Thoracic aorta (tissue), 2 donors: ENCODE data around the gene ARHGAP32. TPM values are rescaled to one million over a fixed set of nuclear protein-coding genes. Genes with fewer than 3 reads are reported as not detected.
"Not testable (repeated sequence)": the region's sequence is repeated elsewhere in the genome, so short reads cannot be mapped to it uniquely, and the experiment has no call there.

ENCODE experiments used
- ATAC-seq: fragments of 150-250 bp; one replicate; pipeline ENCODE4 v1.8.0; 2017; ENCODE audit warnings: low read depth; ENCODE audit not compliant: insufficient number of reproducible peaks, low FRiP score
- DNase-seq: peaks from one replicate; pipeline ENCODE4 v3.0.0-alpha.2; 2020; ENCODE audit warnings: low spot score
- H3K27ac ChIP-seq, 2 donors: fragments of 200-600 bp; sonication (generic); 1 replicate in 1 of 2; 2 replicates in 1 of 2; pipeline ENCODE4 v1.5.1; 2016; ENCODE audit warnings: mild to moderate bottlenecking in 2 of 2, moderate library complexity in 2 of 2
- H3K27me3 ChIP-seq: fragments of 200-600 bp; sonication (generic); replicated peaks from 2 replicates; pipeline ENCODE4 v1.6.0; 2016; ENCODE audit warnings: mild to moderate bottlenecking; ENCODE audit not compliant: insufficient read depth
- H3K36me3 ChIP-seq: fragments of 200-600 bp; sonication (generic); one replicate; pipeline ENCODE4 v1.5.1; 2016
- H3K4me1 ChIP-seq, 2 donors: fragments of 200-600 bp; sonication (generic); 1 replicate in 1 of 2; 2 replicates in 1 of 2; pipeline versions ENCODE4 v1.5.1 to v1.6.0; 2016; ENCODE audit warnings: low read depth in 2 of 2, mild to moderate bottlenecking in 1 of 2; ENCODE audit not compliant: control insufficient read depth in 1 of 2
- H3K4me3 ChIP-seq: fragments of 200-600 bp; sonication (generic); 2 replicates; pipeline ENCODE4 v1.5.1; 2016; ENCODE audit warnings: mild to moderate bottlenecking
- H3K9me3 ChIP-seq: fragments of 200-600 bp; sonication (generic); 2 replicates; pipeline ENCODE4 v1.5.1; 2016
- CTCF ChIP-seq: fragments of 200-600 bp; sonication (generic); IDR thresholded peaks from one replicate; pipeline ENCODE4 v1.5.1; 2019; ENCODE audit warnings: antibody characterized with exemption
- total RNA-seq, 2 donors: library from RNA; depleted of rRNA; stranded (reverse); fragments of >200 nt; gene quantifications; one replicate each; pipeline versions ENCODE4 v1.1.0 to v1.2.3, GENCODE V29; 2016

ARHGAP32 gene
- total RNA-seq, 2 donors from 2014 or later, result 7.9 to 13.8 TPM

DNA sequence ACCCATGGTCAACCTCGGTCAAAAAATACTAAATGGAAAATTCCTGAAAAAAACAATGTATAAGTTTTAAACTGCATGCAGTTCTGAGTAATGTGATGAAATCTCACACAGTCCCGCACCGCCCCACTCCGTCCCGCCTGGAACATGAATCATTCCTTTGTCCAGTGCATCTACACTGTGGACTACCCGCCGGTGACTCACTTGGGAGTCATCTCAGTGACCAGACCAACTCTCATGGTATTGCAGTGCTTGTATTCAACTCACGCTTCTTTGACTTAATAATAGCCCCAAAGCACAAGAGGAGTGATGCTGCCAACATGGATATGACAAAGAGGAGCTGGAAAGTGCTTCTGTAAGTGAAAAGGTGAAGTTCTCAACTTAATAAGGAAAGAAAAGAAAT is 48.8 kb downstream of the ARHGAP32 start:
- Histone ChIP-seq H3K4me3 (no peak overlapping the region), H3K27me3 (no peaks in the 10 kb centered on the region), H3K9me3 (no peaks in the 10 kb centered on the region), H3K4me1 (peaks cover 6 to 7% of the 10 kb centered on the region in 2 donors), H3K27ac (no peak overlapping the region), H3K36me3 (no peaks in the 10 kb centered on the region)
- peak; percentile 90 for ATAC-seq
- DNase-seq, result peak; percentile 89
- TF ChIP-seq CTCF, result no peak

GRCh38 chr11:129141748-129142523 is 50.2 kb downstream of the ARHGAP32 start:
- Histone ChIP-seq H3K9me3 (no peaks in the 10 kb centered on the region), H3K4me3 (no peak overlapping the region), H3K27ac (no peak overlapping the region), H3K27me3 (no peaks in the 10 kb centered on the region), H3K4me1 (peaks cover 6 to 7% of the 10 kb centered on the region in 2 donors), H3K36me3 (no peaks in the 10 kb centered on the region)
- ATAC-seq (no peak), DNase-seq (no peak)
- TF ChIP-seq CTCF, result no peak

DNA sequence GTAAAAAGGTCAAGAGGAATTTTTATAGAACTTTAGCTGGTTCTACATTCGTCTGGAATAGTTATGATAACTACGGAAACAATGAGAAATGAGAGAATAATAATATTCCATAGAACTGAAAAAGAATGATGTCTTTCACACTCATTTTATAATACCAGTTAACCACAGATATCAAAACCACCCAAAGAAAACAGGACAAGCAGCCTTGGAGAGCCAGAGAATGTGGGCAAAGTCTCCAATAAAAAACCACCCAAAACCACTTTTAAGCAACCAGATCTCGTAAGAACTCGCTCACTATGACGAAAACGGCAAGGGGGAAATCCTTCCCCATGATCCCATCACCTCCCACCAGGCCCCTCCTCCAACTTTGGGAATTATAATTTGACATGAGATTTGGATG is 60.8 kb downstream of the ARHGAP32 start:
- Histone ChIP-seq H3K27me3 (no peaks in the 10 kb centered on the region), H3K27ac (no peak overlapping the region), H3K9me3 (no peaks in the 10 kb centered on the region), H3K4me1 (peaks cover 0 to 5% of the 10 kb centered on the region in 2 donors), H3K36me3 (no peaks in the 10 kb centered on the region), H3K4me3 (no peak overlapping the region)
- ATAC-seq (no peak), DNase-seq (no peak)
- no peak for TF ChIP-seq CTCF

DNA sequence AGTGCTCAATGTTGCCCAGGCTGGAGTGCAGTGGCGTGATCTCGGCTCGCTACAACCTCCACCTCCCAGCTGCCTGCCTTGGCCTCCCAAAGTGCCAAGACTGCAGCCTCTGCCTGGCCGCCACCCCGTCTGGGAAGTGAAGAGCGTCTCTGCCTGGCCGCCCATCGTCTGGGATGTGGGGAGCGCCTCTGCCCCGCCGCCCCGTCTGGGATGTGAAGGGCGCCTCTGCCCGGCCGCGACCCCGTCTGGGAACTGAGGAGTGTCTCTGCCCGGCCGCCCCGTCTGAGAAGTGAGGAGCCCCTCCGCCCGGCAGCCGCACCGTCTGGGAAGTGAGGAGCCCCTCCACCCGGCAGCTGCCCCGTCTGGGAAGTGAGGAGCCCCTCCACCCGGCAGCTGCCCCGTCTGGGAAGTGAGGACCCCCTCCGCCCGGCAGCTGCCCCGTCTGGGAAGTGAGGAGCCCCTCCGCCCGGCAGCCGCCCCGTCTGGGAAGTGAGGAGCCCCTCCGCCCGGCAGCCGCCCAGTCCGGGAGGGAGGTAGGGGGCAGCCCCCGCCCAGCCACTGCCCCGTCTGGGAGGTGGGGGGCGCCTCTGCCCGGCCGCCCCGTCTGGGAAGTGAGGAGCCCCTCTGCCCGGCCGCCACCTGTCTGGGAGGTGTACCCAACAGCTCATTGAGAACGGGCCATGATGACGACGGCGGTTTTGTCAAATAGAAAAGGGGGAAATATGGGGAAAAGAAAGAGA is 63.1 kb downstream of the ARHGAP32 start:
- H3K27ac ChIP-seq, H3K9me3 ChIP-seq, DNase-seq, H3K4me1 ChIP-seq, H3K36me3 ChIP-seq, H3K4me3 ChIP-seq, ATAC-seq, H3K27me3 ChIP-seq: not testable (repeated sequence)

DNA sequence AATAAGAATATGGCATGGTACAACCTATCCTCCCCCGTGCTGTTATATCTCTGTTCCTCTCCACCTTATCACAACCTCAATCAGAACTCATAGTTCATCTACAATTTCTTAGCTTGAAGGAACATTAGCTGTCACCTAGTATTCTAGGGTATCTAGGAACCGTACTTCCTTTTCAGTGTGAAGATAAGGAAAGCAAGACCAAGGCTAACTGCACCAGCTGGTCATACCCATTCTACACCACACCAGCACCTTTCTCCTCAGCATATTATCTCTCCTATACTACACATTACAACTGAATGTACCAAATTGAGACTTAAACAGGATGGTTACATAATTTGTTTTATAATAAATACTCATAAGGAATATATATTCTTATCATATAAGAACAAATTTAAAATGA is 73.1 kb downstream of the ARHGAP32 start:
- TF ChIP-seq CTCF, result no peak
- H3K4me3 ChIP-seq, result no peak overlapping the region
- ATAC-seq (no peak), DNase-seq (no peak)
- no peaks in the 10 kb centered on the region for H3K36me3 ChIP-seq
- no peaks in the 10 kb centered on the region for H3K27me3 ChIP-seq
- no peak overlapping the region for H3K27ac ChIP-seq
- H3K4me1 ChIP-seq, result no peaks in the 10 kb centered on the region
- H3K9me3 ChIP-seq, result no peaks in the 10 kb centered on the region
